ENCODE results near the gene GRK1. TPM values are rescaled to one million over a fixed set of nuclear protein-coding genes. Genes with fewer than 3 reads are reported as not detected.

GRK1 gene
- total and polyA plus RNA-seq, 2 experiments from 2014 or later = not detected

- Mint-ChIP-seq H3K36me3 (ENCODE audit: low read depth) (peaks cover 6% of the 10 kb centered on the region; the same call in 1 of the 3 replicates), H3K4me1 (no peaks in the 10 kb centered on the region), H3K4me3 (no peak overlapping the region), H3K27ac (no peak overlapping the region), H3K27me3 (ENCODE audit: insufficient read depth, low read depth, poor library complexity) (peaks cover 20% of the 10 kb centered on the region), H3K9me3 (peaks cover 25% of the 10 kb centered on the region)
- DNase-seq (ENCODE audit: low spot score) (no peak), ATAC-seq (no peak)
- no peak overlapping the region for H3K27ac ChIP-seq (ENCODE audit: low read depth)
- no peak overlapping the region for H3K4me2 ChIP-seq
- no peaks in the 10 kb centered on the region for H3K27me3 ChIP-seq (ENCODE audit: insufficient read depth)
- no peak overlapping the region for H2AFZ ChIP-seq
- TF ChIP-seq EZH2 (IDR thresholded peaks at IDR 0.05; ENCODE audit: low read depth, unreplicated experiment) = no peak
- TF ChIP-seq ETS1 (IDR thresholded peaks at IDR 0.05) = no peak
- TF ChIP-seq POLR2AphosphoS5 (IDR thresholded peaks at IDR 0.05; ENCODE audit: low read depth) = no peak
- no peak for TF ChIP-seq JUNB (IDR thresholded peaks at IDR 0.05; ENCODE audit: unreplicated experiment)
- TF ChIP-seq ZNF331 (CRISPR knock-in tag; IDR thresholded peaks at IDR 0.05; ENCODE audit: low read depth) = no peak
- TF ChIP-seq, protein P1, sequence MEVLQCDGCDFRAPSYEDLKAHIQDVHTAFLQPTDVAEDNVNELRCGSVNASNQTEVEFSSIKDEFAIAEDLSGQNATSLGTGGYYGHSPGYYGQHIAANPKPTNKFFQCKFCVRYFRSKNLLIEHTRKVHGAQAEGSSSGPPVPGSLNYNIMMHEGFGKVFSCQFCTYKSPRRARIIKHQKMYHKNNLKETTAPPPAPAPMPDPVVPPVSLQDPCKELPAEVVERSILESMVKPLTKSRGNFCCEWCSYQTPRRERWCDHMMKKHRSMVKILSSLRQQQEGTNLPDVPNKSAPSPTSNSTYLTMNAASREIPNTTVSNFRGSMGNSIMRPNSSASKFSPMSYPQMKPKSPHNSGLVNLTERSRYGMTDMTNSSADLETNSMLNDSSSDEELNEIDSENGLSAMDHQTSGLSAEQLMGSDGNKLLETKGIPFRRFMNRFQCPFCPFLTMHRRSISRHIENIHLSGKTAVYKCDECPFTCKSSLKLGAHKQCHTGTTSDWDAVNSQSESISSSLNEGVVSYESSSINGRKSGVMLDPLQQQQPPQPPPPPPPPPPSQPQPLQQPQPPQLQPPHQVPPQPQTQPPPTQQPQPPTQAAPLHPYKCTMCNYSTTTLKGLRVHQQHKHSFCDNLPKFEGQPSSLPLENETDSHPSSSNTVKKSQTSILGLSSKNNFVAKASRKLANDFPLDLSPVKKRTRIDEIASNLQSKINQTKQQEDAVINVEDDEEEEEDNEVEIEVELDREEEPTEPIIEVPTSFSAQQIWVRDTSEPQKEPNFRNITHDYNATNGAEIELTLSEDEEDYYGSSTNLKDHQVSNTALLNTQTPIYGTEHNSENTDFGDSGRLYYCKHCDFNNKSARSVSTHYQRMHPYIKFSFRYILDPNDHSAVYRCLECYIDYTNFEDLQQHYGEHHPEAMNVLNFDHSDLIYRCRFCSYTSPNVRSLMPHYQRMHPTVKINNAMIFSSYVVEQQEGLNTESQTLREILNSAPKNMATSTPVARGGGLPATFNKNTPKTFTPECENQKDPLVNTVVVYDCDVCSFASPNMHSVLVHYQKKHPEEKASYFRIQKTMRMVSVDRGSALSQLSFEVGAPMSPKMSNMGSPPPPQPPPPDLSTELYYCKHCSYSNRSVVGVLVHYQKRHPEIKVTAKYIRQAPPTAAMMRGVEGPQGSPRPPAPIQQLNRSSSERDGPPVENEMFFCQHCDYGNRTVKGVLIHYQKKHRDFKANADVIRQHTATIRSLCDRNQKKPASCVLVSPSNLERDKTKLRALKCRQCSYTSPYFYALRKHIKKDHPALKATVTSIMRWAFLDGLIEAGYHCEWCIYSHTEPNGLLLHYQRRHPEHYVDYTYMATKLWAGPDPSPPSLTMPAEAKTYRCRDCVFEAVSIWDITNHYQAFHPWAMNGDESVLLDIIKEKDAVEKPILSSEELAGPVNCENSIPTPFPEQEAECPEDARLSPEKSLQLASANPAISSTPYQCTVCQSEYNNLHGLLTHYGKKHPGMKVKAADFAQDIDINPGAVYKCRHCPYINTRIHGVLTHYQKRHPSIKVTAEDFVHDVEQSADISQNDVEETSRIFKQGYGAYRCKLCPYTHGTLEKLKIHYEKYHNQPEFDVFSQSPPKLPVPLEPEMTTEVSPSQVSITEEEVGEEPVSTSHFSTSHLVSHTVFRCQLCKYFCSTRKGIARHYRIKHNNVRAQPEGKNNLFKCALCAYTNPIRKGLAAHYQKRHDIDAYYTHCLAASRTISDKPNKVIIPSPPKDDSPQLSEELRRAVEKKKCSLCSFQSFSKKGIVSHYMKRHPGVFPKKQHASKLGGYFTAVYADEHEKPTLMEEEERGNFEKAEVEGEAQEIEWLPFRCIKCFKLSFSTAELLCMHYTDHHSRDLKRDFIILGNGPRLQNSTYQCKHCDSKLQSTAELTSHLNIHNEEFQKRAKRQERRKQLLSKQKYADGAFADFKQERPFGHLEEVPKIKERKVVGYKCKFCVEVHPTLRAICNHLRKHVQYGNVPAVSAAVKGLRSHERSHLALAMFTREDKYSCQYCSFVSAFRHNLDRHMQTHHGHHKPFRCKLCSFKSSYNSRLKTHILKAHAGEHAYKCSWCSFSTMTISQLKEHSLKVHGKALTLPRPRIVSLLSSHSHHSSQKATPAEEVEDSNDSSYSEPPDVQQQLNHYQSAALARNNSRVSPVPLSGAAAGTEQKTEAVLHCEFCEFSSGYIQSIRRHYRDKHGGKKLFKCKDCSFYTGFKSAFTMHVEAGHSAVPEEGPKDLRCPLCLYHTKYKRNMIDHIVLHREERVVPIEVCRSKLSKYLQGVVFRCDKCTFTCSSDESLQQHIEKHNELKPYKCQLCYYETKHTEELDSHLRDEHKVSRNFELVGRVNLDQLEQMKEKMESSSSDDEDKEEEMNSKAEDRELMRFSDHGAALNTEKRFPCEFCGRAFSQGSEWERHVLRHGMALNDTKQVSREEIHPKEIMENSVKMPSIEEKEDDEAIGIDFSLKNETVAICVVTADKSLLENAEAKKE (CRISPR knock-in tag; IDR thresholded peaks at IDR 0.05) = no peak
- no peak for TF ChIP-seq REST (IDR thresholded peaks at IDR 0.05; ENCODE audit: unreplicated experiment)
- no peaks in the 10 kb centered on the region for H3K4me1 ChIP-seq (ENCODE audit: insufficient read depth)
- no peaks in the 10 kb centered on the region for H3K79me2 ChIP-seq (replicated peaks; ENCODE audit: insufficient read depth)
- H3K4me3 ChIP-seq = no peak overlapping the region
- H3K9me2 ChIP-seq (ENCODE audit: insufficient read depth) = no peaks in the 10 kb centered on the region
- H3K36me3 ChIP-seq (ENCODE audit: insufficient read depth) = no peaks in the 10 kb centered on the region
- no peaks in the 10 kb centered on the region for H4K20me1 ChIP-seq (replicated peaks; ENCODE audit: insufficient read depth)
- peaks cover 13% of the 10 kb centered on the region for H3F3A ChIP-seq (replicated peaks; ENCODE audit: low read depth)
Measured at GRCh38 chr13:113734826-113735125, 67.8 kb downstream of the GRK1 start.

Data from GM23338 (cell line).